Memory B cell (primary cell): ENCODE measurements around the gene CXXC5.

Experiments
- ATAC-seq: fragments of 150-1000 bp; cut with Tn5 transposase; 2 replicates; pipeline ENCODE4 v1.10.0; 2021; ENCODE audit warnings: low read depth, mild to moderate bottlenecking, moderate library complexity
- DNase-seq, 2 donors: peaks; one replicate each; pipeline ENCODE4 v3.0.0; 2022; ENCODE audit warnings: low spot score in 2 of 2
- H3K27ac Mint-ChIP-seq: one replicate; pipeline ENCODE4 v1.8.0; 2022; ENCODE audit warnings: mild to moderate bottlenecking, moderate library complexity, mixed read lengths
- H3K27me3 Mint-ChIP-seq: one replicate; pipeline ENCODE4 v1.8.0; 2022; ENCODE audit warnings: mixed read lengths
- H3K36me3 Mint-ChIP-seq: one replicate; pipeline ENCODE4 v1.8.0; 2022; ENCODE audit warnings: mild to moderate bottlenecking, mixed read lengths
- H3K4me1 Mint-ChIP-seq: one replicate; pipeline ENCODE4 v1.8.0; 2022; ENCODE audit warnings: mixed read lengths
- H3K4me3 Mint-ChIP-seq: one replicate; pipeline ENCODE4 v1.8.0; 2022; ENCODE audit warnings: mild to moderate bottlenecking, moderate library complexity, mixed read lengths
- H3K9me3 Mint-ChIP-seq: one replicate; pipeline ENCODE4 v1.8.0; 2022; ENCODE audit warnings: mixed read lengths

The CXXC5 gene

DNA sequence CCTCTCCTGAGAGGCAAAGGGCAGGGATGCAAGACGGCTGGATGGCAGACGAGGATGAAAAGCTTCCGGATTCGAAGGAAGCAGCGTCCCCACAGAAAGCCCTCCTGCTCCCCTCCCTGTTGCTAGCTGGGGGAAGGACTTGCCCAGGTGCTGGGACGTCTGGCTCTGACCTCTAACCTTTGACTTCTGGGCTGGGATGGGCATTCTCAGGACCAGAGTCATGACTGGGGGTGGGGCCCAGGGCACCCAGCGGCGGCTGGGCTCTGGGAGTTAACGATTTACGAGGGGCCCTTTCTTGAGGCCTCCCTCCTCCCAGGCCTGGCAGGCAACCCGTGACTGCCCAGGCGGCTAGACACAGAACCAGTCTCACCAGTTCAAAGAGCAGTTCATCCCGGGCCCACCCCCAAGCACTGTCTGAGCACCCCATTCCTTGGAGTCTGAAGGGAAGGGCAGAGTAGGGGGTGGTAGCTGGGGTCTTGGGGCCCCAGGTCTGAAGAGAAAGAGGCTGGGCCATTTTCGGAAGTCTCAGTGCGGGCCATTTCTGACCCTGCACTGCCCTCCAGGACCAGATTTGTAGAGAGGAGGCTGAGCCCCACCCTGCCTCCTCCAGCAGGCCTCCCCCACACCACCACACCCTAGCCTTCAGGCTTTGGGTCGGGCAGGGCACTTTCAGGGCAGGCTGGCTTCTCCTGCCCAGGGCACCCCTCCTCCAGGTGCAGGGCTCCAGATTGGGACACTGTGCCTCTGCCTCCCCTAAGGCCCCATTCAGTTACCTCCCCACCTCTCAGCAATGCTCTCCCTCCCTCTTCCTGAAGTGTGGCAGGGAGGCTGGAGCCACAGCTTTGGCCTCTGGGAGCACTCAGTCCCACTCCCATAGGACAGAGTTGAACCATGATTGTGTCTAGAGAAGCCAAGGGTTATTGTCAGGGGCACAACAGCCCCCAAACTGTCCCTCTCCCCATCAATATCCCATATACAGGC is 5.0 kb upstream of the CXXC5 start:
- Mint-ChIP-seq H3K27me3 (no peaks in the 10 kb centered on the region), H3K4me3 (no peak overlapping the region), H3K36me3 (no peaks in the 10 kb centered on the region), H3K9me3 (no peaks in the 10 kb centered on the region), H3K27ac (no peak overlapping the region), H3K4me1 (peaks cover 53% of the 10 kb centered on the region)
- ATAC-seq (no peak), DNase-seq (no peak)

DNA sequence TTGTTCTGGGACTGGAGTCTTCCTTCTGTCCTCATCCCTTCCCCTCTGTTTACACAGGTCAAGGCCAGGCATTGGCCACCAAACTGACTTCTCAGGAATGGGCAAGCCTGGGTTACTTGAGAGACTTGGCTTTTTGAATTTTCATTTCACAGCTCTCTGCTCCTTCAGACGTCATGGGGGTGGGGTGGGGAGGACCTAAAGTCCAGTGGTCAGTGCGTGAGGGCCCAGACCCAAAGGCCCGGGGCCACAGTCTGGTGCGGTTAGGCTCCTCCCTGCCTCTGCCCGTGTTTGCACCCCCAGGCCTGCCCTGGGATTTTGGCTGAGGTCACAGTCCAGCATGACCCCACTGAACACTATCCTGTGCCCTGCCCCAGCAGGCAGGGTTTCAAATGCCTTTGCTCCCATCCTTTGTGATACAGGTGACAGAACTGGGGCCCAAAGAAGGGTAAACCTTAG is 4.1 kb upstream of the CXXC5 start:
- no peaks in the 10 kb centered on the region for H3K36me3 Mint-ChIP-seq
- H3K9me3 Mint-ChIP-seq: no peaks in the 10 kb centered on the region
- no peak for ATAC-seq
- H3K4me3 Mint-ChIP-seq: no peak overlapping the region
- no peak for DNase-seq
- no peaks in the 10 kb centered on the region for H3K27me3 Mint-ChIP-seq
- peak overlapping the region; percentile 56 for H3K27ac Mint-ChIP-seq
- peaks cover 47% of the 10 kb centered on the region for H3K4me1 Mint-ChIP-seq

DNA sequence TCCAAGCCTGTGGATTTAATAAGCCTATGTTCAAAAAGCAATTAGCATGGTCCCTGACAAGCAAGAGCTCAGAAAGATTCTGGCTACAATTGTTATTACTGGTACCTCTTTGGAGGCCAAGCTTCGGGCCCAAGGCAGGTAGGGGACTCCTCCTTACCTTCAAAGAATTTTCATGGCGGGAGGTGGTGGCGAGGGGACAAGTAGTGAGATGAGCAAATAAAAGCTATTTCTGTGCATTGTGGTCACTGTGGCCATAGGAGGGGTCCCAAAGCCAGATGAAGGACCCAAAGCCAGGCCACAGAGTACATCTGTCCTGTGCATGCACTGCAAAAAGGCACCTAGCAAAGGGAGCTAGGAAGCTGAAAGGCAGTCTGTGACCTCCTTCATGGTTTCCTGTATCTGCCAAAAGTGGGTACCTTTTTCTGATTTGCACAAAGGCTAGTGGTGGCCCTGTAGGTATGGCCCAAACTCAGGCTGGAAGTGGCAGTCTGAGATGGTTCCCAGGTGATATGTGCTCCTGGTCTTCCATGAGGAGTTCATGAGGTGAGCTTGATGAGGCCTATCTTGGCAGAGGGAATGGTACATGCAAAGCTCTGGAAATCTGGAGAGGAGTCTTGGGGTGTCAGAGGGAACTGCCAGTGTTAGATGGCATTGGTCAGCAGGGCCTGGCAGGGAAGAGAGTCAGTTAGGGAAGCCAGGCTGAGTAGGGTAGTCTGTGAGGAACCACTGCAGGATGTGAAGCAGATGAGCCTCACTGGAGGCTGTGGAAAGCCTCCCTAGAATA is 3.3 kb upstream of the CXXC5 start:
- H3K27me3 Mint-ChIP-seq: no peaks in the 10 kb centered on the region
- peak overlapping the region; percentile 56 for H3K27ac Mint-ChIP-seq
- H3K4me1 Mint-ChIP-seq: peaks cover 39% of the 10 kb centered on the region
- DNase-seq (no peak), ATAC-seq (no peak)
- H3K9me3 Mint-ChIP-seq: no peaks in the 10 kb centered on the region
- H3K36me3 Mint-ChIP-seq: peaks cover 3% of the 10 kb centered on the region
- no peak overlapping the region for H3K4me3 Mint-ChIP-seq

DNA sequence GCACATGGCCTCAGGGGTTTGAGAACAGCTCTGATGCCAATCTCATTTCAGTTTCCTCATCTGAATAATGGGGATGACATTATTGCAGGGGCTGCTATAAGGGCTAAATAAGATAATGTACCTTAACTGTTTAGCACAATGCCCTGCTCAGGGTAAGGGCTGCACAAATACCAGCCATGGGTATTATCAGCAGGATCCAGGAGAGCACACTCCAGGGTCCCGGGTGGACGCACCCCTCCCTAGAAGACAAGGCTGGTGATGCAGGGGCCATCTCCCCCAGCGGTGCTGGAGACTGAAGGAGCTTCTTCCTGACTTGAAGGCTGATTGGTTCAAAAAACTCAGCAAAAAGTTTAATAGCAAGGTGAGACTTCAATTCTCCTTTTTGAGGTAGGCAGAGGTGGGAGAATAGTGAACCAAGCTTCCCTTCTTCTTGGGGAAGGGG is 2.7 kb upstream of the CXXC5 start:
- Mint-ChIP-seq H3K27me3 (no peaks in the 10 kb centered on the region), H3K4me1 (peaks cover 35% of the 10 kb centered on the region), H3K36me3 (peaks cover 5% of the 10 kb centered on the region), H3K9me3 (no peaks in the 10 kb centered on the region), H3K27ac (no peak overlapping the region), H3K4me3 (no peak overlapping the region)
- no peak for DNase-seq
- no peak for ATAC-seq

DNA sequence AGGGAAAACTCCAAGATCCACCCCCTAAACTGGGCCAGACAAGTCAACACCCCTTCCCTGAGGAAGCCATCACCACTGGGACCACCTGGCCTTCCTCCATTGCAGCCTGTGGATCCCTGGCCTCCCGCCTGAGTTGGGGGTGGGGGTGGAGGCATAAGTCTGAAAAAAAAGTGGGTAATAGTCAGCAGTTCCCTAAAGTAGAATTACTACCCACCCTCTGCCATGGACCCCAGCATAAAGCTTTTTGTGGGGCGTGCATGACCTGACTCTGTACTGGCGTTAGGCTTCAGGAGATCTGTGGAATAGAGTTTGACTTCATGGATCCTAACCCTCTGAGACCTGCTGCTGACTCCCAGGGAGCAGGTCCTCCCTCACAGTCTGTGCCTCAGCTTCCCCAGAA is 2.0 kb upstream of the CXXC5 start:
- Mint-ChIP-seq H3K9me3 (no peaks in the 10 kb centered on the region), H3K4me3 (no peak overlapping the region)

DNA sequence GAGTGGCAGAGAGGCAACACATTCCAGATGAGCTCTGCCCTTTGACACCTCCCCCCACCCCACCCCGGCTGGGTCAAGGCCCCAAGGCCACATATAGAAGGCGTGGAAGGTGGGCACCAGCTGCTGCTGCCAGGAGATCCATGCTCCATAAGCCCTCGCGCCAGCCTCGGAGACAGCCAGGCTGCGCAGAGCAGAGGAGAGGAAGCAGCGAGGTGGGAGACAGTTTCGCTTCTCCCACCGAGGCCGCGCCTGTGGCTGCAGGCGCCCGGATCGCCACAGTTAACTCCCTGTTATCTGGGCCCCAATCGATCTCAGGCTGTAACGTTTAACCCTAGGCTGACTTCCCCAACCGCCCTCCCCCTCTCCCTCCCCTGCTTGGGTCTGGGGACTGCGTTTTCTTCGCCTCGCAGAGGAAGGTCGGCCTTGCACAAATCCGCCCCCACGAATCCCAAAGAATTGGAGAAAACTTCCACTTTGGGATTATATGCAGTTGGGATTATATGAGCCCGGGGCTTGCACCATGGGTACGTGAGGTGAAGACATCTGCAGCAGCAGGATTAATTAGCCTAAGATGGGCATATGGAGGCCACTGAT is 1.1 kb upstream of the CXXC5 start:
- peaks cover 5% of the 10 kb centered on the region for H3K36me3 Mint-ChIP-seq
- no peak for ATAC-seq
- no peaks in the 10 kb centered on the region for H3K9me3 Mint-ChIP-seq
- no peak overlapping the region for H3K27ac Mint-ChIP-seq
- DNase-seq: peak in 1 of 2 donors; percentile 19
- H3K27me3 Mint-ChIP-seq: no peaks in the 10 kb centered on the region
- H3K4me3 Mint-ChIP-seq: peak overlapping the region; percentile 78
- peaks cover 36% of the 10 kb centered on the region for H3K4me1 Mint-ChIP-seq

More for the DNA sequence above, 2.0 kb upstream of the CXXC5 start:
- H3K4me1 Mint-ChIP-seq: peaks cover 33% of the 10 kb centered on the region
- no peak overlapping the region for H3K27ac Mint-ChIP-seq
- ATAC-seq (no peak), DNase-seq (no peak)
- peaks cover 5% of the 10 kb centered on the region for H3K36me3 Mint-ChIP-seq
- H3K27me3 Mint-ChIP-seq: no peaks in the 10 kb centered on the region

DNA sequence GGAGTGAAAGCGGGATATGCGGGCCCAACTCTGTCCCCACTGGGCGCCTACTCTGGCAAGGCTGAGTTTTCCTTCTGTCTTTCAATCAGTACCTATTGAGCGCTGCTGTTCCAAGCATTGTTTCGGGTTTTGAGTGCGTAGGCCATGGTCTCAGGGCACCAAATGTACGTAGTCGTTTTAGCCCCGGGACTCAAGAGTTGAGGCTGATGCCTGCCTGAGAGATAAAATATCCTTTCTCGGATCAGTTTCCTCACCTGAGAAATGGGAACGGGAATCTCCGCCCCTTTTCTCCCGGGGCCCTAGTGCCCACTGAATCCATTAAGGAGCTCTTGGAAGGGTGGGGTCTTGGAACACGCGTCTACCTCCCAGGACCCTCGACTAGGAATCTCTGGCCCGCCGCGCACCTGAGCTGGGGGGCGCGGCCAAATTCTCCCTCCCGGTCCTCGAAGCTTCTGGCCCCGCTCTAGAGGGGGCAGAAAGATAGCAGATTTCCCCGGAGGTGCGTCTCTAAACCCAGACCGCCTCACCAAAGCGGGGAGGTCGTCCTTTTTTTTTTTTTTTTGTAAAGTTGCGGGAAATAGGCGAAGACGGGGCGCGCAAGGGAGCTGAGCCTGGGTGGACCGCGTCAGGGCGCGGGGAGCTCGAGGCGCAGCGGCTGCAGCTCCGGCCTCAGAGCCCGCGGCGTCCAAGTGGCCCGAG is 494 bp upstream of the CXXC5 start:
- H3K27me3 Mint-ChIP-seq: no peaks in the 10 kb centered on the region
- H3K9me3 Mint-ChIP-seq: no peaks in the 10 kb centered on the region
- peak overlapping the region; percentile 53 for H3K27ac Mint-ChIP-seq
- ATAC-seq (peak; percentile 0), DNase-seq (no peak)
- peak overlapping the region; percentile 78 for H3K4me3 Mint-ChIP-seq
- H3K4me1 Mint-ChIP-seq: peaks cover 42% of the 10 kb centered on the region
- peaks cover 5% of the 10 kb centered on the region for H3K36me3 Mint-ChIP-seq

DNA sequence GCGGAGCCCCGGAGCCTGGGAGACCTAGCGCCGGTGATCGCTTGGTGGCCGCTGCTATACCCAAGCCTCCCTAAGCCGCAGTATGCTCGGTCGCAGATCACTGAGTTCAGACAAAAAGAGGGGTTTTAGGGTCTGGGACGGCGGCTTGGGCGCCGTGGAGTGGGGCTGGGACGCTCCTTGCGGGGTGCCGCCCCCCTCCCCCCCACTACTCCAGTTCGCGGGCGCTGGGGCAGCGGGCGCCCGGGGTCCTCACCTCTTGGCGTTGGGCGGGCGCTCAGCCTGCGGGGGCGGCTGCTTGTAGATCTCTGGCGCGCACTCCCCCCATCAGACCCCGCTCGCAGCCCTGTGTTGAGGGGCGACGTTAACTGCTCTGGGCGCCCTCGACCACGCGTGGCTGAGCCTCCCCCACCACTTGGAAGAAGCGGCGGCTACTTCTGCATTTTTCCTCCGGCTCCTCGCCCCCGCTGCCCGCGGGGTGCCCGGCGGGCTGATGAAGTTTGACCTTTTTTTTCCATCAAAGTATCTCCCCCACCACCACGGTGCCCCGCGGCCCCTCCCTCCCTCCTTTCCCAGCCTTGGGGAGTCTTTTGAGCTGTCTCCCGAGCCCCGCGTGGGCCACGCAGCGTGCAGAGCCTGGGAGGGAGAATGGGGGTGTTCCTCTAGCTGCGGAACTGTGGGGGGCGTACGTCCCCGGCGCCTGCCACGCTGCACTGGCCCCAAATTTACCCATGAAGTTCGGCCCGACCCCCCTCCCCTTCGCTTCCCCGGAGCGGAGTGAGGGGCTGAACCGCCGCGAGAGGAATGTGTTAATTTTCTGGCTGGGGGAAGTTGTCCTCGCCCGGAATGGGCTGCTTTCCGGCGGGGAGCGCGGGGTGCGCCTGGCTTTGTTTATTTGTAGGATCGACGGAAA is 1.2 kb downstream of the CXXC5 start:
- Mint-ChIP-seq H3K27me3 (no peaks in the 10 kb centered on the region), H3K4me1 (peaks cover 52% of the 10 kb centered on the region)
- peak; percentile 10 for ATAC-seq

DNA sequence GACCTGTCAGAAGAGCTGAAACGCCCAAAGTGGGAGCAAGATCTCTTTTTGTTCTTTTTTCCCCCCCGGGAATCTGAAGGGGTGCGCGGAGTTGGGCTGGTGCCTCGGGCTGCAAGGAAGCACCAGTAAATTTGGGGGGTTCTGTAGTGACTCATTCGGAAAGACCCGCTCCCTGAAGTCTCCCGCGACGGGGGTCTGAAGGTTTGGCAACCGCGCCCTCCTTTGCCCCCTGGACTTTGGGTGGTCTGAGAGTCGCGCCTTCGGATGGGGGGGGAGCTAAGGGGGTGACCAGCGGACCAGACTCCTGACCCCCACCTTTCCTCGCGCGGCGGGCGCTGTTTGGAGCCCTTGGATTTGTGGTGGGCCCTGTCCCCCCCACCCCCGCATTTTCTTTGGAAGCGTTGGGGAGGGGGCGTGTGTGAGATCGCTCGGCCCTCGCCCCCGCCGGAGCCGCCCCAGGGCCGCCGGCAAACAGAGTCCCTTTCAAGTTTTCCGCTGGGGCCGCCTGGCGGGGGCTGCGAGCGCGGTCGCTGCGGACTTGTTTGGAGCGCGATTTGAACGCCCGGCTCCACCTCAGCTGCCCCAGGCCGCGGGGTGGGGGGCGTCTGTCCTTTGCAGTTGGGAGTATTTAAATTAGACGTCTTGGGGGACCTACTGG is 2.0 kb downstream of the CXXC5 start:
- peaks cover 7% of the 10 kb centered on the region for H3K36me3 Mint-ChIP-seq
- no peaks in the 10 kb centered on the region for H3K27me3 Mint-ChIP-seq
- H3K9me3 Mint-ChIP-seq: no peaks in the 10 kb centered on the region
- peak in 1 of 2 donors; percentile 52 for DNase-seq
- H3K4me3 Mint-ChIP-seq: peak overlapping the region; percentile 99
- H3K27ac Mint-ChIP-seq: peak overlapping the region; percentile 96
- peaks cover 54% of the 10 kb centered on the region for H3K4me1 Mint-ChIP-seq
- no peak for ATAC-seq

More for the DNA sequence above, 1.2 kb downstream of the CXXC5 start:
- H3K4me3 Mint-ChIP-seq: peak overlapping the region; percentile 99
- H3K9me3 Mint-ChIP-seq: no peaks in the 10 kb centered on the region
- H3K36me3 Mint-ChIP-seq: peaks cover 5% of the 10 kb centered on the region
- DNase-seq: peak in 1 of 2 donors; percentile 51
- peak overlapping the region; percentile 96 for H3K27ac Mint-ChIP-seq

DNA sequence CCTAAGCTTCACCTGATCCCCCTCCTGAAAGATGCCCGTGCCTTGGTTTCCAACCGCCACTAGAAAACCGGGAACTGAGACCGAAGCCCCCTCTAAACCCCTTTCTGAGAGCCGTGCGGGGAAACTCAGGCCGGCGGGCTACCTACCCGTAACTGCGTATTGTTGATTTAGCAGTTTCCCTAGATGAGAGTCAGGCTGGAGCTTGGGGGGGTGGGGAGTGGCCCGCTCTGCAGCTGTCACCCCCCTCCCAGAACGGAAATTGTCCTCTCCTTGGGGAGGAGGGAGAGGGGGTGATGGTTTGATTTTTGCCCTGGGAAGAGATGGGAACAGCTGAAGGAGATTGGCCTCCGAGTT is 2.5 kb downstream of the CXXC5 start:
- no peaks in the 10 kb centered on the region for H3K27me3 Mint-ChIP-seq
- ATAC-seq (no peak), DNase-seq (no peak)
- H3K36me3 Mint-ChIP-seq: peaks cover 10% of the 10 kb centered on the region
- no peaks in the 10 kb centered on the region for H3K9me3 Mint-ChIP-seq
- H3K4me1 Mint-ChIP-seq: peaks cover 56% of the 10 kb centered on the region
- H3K27ac Mint-ChIP-seq: peak overlapping the region; percentile 96
- H3K4me3 Mint-ChIP-seq: peak overlapping the region; percentile 99

DNA sequence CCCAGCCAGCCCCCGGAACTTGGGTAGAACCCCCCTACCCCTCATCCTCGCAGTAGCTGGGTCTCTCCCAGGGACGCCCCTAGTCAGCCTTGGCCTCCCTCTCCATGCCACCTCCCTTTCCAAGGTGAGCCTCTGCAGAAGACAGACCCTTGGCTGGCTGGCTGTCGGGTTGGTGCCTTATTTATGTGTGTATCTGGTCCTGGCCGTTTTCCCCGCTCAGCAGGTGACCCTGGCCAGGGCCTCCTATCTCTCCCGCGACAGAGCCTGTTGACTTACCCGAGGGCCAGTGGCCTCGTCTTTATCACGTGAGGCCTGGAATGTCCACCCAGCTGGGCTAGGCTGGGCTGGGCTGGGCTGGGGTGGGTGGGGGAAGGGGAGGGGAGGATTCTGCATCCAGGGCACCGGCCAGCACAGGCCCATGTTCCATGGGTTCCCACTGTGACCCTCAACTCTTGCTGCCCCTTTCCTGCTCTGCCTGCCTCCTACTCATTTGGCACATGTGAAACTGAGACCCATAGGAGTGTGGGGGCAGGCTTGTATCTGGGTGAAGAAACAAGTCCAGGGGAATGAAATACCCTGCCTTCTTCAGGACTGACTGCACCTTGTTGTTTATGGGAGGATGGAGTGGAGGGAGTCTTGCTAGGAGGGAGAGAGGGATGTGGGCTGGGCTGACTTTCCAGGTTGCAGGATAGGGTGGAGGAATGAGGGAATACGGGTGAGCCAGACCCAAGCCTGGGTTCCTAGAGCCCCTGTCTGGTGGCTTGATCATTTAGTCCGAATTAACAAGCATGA is 3.1 kb downstream of the CXXC5 start:
- Mint-ChIP-seq H3K27me3 (no peaks in the 10 kb centered on the region), H3K27ac (peak overlapping the region; percentile 96), H3K36me3 (peaks cover 10% of the 10 kb centered on the region), H3K4me1 (peaks cover 57% of the 10 kb centered on the region), H3K9me3 (no peaks in the 10 kb centered on the region), H3K4me3 (peak overlapping the region; percentile 99)
- DNase-seq (no peak), ATAC-seq (no peak)
